Retina (tissue), 1 donor: ENCODE results near the gene RECQL.
A peak's percentile ranks its signal among the peaks of the same experiment; 100 is the strongest.

ENCODE experiments used
- DNase-seq: peaks from one replicate; pipeline ENCODE4 v3.0.0-alpha.2; 2016

RECQL gene, protein sequence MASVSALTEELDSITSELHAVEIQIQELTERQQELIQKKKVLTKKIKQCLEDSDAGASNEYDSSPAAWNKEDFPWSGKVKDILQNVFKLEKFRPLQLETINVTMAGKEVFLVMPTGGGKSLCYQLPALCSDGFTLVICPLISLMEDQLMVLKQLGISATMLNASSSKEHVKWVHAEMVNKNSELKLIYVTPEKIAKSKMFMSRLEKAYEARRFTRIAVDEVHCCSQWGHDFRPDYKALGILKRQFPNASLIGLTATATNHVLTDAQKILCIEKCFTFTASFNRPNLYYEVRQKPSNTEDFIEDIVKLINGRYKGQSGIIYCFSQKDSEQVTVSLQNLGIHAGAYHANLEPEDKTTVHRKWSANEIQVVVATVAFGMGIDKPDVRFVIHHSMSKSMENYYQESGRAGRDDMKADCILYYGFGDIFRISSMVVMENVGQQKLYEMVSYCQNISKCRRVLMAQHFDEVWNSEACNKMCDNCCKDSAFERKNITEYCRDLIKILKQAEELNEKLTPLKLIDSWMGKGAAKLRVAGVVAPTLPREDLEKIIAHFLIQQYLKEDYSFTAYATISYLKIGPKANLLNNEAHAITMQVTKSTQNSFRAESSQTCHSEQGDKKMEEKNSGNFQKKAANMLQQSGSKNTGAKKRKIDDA

DNA sequence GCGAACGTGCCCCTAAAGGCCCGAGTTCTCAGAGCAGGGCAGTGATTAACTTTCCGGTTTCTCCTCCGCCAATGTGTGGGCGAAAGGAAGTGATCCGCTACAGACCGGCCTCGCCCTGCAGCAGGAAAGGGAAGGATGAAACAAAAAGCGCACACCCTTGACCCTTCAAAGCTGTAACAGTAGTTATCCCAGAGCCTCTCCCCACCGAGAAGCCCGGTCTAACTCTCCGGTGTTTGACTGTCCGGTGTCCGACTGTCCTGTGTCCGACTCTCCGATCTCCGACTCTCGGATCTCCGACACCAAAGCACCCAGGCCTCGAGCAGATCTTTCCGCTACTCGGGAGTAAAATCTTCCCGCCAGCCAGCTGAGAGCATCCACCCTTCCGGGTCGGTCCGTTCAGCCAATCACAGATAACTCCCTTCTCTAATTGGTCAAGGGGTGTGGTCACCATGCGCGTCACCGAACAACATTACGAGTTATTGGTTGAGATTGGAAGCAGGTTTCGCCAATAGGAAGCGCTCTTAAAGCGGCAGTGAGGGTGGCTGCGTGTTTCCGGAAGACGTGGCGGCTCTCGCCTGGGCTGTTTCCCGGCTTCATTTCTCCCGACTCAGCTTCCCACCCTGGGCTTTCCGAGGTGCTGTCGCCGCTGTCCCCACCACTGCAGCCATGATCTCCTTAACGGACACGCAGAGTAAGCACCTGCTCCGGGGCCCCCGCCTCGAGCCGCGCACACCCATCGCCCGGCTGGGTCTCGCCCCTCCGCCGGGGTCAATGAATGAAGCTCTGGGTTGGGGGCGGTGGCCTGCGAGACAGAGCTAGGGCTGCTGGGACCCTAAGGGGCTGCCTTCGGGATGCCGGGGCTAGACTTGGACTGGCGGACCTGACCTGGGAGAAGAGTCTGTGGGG is at the start of gene RECQL, which contains the start of gene GOLT1B:
Gene RECQL, minus strand, starts transcription at position 378 of the 906 bp plus-strand sequence. CDS start 2,065 bp downstream, outside the sequence.
Gene GOLT1B, plus strand, starts transcription at position 532 of the 906 bp plus-strand sequence. Its CDS starts 135 bp downstream, at position 667.
- DNase-seq = peak; percentile 99

DNA sequence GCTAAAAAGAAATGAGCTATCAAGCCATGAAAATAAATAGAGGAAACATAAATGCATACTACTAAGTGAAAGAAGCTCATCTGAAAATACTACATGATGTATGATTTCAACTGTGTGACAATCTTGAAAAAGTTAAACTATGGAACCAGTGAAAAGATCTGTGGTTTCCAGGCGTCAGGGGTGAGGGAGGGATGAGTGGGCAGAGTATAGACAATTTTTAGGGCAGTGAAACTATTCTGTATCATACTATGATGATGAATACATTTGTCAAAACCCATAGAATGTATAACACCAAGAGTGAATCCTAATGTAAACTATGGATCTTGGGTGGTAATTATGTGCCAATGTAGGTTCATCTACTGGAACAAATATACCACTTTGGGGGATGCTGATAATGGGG is 46.0 kb upstream of the RECQL start:
- DNase-seq = no peak

DNA sequence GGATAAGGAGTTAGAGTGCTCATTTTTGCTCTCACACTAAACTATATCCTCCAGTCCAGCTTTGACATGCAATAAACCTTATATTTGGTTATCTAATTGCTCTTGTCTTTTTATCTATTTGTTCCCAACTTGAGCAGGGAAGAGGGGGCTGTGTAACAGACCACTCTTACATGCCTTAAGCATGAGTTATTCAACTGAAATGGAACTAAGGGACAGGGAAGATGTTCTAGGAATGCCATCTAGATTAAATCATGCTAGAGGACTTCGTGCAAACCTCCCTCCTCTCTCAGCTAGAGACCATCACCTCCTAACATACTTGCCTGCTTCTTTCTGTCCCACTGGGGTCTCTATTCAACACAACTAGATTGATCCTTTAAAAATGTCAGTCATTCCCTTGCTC is 45.3 kb upstream of the RECQL start:
- no peak for DNase-seq

DNA sequence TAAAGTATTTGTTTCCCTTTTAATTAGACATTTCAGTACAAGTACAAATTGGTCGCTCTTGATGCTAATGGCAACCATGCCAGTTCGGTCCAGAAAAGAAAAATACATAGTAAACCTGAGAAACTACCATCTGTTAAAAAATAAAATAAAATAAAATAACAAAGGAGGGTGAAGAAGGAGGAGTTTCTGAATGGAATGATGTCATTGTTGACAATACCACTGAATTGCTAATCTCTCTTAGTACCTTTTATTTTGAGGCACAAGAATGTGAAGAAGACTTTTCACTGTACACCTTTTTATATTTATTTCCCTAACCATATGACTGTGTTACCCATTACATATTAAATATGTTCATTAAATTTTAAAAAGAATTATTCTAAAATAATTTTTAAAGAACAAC is 44.1 kb upstream of the RECQL start:
- DNase-seq = no peak

DNA sequence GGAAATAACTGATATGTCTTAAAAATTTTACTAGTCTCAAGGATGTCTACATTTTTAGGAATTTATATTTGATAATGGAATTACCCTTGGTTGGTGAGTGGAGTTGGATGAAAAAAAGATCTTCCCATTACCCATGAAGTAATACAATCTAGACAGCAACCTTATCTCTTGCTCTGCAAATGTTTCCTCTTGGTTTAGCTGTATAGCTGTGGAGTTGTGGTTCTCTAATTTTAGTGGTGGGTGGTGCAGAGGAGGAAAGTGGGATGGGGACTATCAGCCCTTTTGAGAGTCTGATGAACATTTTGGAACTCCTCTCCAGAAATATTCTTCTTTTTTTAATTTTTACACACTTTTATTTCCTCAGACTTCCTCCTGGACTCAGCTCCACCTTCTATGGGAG is 41.7 kb upstream of the RECQL start:
- DNase-seq = no peak

DNA sequence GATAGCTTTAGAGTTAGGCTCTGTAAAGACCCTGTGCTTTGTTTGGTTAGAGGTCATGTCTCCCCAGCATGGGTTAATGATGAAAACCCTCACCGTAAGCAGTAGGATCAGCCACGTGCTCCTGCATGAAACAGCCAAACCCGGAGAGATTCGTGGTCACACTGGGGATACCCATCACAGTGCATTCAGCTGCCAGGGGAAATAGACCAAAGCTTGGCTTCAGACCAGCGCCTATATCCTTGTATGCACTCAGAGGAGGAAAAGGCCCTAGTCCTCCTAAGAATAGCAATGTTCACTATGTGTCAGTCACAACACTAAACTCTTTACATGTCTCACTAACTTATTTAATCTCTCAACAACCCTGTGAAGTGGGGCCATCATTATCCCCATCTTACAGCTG is 41.0 kb upstream of the RECQL start:
- no peak for DNase-seq

DNA sequence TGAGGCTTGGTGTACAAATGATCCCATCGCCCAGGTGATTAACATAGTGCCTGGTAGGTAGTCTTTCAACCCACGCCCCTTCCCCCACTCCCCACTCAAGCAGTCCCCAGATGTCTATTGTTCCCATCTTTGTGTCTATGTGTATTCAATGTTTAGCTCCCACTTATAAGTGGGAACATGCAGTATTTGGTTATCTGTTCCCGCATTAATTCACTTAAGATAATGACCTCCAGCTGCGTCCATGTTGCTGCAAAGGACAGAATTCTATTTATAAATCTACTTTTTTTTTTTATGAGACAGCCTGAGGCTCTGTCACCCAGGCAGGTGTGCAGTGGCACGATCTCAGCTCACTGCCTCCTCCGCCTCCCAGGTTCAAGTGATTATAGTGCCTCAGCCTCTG is 40.3 kb upstream of the RECQL start:
- DNase-seq = no peak

DNA sequence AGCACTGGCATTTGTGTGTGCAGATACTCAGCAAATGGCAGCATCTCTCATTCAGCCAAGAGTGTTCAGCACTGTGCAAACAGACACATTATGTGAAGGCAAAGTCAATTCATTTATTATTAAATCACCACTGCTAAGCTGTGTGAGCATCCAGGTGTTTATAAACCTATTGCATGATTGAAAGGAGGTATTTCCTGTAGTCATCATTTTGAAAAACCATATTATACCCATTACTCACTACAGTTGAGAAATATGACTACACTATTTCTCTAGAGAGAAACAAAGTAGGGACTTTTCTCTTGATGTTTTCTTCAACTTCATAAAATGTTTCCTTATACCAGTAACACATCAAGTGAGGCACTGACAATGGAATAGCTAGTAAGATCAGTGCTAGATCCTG is 38.4 kb upstream of the RECQL start:
- DNase-seq = no peak

DNA sequence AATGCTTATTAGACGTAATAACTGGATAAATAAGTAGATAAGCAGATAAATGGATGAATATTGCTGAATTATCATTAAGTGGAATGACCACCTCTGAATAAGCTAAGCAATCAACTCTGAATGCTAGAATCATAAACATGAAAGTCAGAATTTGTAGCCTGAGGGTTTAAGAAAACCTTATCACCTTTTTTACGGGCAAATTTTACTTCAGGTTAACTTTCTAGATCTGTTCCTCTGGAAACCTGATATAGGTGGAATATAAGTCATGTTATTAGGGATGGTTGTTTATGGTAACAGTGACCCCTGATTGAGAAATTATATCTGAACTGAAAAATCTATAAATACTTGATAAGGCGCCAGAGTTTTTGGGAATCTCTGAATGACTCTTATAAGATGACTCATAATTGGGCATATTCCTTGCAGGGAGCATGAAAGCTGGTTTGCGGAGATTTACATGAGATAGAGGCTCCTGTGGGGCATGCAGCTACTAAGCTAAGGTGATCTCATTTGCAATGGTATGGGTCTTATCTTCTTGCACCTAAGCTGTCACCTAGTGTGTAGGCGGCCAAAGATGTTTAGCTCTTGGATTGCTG is 36.7 kb upstream of the RECQL start:
- DNase-seq = no peak

DNA sequence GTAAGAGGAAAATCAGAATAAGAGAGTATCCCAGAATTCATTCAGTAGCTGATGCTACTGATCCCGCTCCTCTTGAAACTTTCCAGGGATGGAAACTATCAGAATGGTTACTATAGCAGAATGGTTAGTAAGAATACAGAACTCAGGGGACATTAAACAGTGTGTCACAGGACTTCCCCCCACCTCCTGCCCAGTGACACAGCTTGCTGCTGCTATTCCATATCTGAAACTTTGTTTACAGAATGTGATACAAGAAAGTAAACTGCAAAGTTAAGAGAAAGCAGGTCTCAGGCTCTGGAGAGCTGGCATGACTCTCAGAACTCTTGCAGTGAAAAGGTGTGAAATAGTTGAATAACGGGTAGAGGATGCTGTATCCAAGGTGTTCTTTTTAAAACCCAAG is 28.0 kb upstream of the RECQL start:
- DNase-seq = no peak

DNA sequence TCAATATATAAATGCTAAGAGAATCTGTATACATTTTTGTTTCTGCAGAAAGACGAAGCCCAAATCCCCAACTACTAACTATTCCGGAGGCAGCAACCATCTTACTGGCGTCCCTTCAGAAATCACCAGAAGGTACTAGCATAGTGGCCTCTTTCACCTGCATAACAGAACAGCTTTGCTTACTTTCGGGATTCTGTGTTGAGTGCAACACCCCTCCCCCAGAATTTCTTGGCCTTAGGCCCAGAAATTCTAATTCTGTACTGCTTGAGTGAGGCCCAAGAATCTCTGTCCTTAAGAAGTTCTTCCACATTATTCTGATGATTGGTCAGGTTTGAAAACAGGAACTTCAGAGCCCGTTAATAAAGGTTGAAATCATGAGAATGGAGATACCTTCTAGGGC is 27.5 kb upstream of the RECQL start:
- DNase-seq = no peak

DNA sequence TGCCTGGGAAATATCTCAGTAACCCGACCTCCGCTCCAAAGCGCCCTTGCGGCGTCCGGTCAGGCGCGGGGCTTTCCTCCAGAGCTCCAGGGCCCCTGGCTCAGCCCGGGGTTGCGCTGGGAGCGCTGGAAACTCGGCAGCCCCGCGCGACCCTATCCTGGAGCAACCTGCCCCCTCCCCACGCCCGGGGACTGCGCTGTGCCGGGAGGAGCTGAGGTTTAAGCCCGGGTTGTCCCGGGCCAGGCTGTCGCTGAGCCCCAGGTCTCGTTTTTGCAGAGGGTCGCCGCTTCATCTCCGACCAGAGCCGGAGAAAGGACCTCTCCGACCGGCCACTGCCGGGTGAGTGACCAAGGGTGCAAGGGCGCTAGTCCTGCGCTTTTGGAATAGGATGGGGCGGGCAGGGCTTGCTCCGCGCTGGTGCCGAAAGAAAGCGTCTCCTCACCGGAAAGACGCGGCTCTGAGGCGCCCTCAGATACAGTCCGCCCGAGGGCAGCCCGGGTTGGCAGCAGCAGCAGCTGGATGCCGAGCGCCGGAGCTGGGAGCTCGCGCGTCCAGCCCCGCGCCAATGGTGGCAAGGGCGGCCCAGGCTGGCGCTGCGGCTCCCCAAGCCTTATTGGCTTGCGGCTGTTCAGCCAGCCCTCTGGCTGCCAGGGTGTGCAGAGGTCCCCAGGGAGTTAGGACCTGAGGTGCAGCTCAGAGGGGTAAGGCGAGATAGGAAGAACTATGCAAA is 26.2 kb upstream of the RECQL start:
- DNase-seq = peak; percentile 86

DNA sequence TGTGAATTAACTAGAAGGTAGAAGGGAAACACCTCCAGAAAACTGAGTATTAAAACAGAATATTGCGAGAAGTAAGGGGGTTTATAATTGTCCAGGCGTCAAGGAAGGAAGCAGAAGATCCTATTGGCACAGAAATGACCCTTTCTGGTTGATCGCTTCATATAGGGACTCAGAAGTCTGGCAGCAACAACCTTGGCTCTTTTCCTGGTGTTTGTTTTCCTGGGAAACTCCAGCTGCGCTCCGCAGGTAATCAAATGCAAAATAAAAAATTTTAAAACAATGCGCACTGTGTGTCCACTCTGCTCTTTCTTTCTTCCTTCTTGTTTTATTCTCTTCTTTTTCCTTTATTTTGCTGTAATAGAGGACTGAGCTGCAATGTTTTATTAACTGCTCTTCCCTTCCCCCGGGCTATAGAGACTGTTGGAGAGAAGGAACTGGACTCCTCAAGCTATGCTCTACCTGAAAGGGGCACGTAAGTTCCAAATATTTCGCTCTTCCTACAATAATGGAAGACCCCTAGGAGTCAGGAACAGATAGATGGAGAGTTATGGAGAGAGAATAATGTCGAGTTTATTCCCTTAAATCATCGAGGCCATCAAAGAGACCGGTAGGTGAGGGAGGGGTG is 25.4 kb upstream of the RECQL start:
- DNase-seq = peak; percentile 19

DNA sequence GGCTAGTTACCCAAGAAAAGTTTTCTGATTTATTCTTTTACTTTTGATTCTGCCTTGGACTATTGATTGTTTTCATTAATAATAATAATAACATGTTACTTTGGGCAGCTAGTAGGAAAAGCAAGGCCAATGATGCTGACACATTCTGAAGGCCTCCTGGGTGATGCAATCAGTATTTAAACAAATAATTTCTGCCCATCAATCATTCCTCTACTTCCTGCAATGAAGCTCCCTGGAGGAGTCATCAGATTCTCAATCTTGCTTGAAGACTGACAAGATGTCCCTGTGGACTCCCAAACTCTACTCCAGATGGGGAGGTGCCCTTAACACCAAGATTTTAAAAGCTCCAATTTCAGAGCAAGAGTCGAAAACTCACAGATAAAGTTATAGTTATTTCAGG is 24.6 kb upstream of the RECQL start, which contains the start of gene SPX:
Gene SPX, plus strand, starts transcription at position 244 of the 400 bp plus-strand sequence. CDS start 177 bp downstream, outside the sequence.
- no peak for DNase-seq

DNA sequence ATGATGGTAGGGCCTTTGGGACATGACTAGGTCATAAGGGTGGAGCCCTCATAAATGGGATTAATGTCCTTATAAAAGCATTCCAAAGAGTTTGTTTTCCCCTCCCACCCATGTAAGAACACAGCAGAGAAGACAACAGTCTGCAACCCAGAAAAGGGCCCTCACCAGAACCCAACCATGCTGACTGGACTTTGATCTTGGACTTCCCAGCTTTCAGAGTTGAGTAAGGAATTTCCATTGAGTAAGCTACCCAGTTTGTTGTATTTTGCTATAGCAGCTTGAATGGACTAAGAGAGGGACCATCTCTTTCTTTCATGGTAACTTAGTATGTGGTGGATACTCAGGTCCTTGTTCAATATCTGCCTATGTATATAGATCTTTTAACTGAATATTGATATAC is 21.7 kb upstream of the RECQL start:
- no peak for DNase-seq

DNA sequence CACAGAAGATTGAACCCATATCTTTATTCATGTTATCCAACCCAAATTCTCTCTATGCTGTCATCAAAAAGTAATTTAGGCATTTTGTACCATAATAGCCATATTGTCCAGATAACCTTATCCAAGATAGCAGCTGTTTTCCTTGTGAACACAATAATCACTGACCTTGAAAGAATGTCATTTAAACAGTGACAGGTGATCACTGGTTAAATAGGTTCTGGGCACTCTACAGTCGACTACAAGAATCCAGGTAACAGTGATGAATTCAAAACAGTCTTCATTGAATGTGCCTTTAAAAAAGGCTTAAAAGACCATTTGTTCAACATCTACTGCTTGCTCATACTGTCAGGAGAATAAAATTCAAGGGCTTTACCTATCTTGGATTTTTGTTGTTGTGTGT is 20.1 kb upstream of the RECQL start:
- DNase-seq = no peak

DNA sequence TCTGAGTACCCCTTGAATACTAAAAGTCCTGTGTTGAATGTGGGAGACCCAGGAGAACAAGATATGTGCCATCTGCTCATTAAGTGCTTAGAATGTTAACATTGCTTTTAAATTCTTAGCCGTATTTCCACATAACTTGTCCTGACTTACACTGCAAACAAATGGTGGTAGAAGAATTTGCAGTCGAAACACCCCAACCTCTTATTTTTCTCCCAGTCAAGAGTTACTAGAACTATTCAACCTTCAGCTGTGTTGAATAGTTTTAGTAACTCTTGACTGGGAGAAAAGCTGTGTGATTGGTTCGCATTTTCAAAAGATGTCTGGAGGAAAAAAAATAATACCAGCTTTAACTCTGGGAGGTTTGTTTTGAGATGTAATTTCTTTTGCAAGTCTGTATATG is 17.0 kb upstream of the RECQL start:
- no peak for DNase-seq

DNA sequence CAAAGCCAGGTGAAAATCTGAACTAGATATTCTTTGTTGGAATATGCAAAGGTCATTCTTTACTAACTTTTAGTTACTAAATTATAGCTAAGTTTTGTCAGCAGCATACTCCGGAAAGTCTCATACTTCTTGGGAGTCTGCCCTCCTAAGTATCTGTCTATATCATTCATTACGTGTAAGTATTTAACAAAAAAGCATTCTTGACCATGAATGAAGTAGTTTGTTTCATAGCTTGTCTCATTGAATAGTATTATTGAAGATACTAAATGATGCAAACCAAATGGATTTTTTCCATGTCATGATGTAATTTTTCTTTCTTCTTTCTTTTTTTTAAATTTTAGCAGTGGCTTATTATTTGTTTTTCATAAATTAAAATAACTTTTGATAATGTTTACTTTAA is 14.8 kb upstream of the RECQL start:
- DNase-seq = no peak

DNA sequence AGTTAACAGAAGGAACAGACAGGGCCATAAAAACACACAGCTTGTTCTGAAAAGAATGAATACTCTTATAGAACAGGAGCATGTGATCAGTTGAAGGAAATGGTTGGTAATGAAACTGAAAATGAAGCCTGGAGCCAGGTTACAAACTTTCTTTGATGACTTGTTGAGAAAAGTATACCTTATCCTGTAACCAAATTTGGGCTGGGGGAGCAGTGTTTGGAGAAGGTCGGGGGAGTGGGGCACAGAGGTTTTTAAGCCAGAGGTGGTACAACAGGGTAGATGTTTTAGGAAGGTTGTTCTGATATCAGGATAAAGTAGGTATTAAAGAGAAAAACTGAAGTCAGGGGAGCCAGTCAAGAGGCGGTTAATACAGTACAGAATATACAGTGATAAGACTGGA is 8.3 kb upstream of the RECQL start:
- no peak for DNase-seq

DNA sequence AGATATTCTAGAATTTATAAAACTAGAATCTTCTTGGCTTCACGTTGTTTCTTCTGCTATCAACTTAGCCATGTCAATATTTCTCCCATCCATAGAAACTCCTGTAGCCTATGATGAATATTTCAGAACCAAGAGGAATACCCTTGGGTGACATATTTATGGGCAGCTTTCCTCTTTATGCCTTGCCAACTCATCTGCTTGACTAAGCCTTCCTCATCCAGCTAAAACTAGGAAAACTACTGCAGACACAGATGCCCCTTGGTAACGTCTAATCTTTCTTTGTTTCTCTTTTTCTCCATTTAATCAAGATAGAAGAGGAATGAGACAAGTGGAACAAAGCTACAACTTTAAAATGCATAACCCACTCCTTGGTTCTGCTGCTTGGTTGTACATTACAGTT is 6.4 kb upstream of the RECQL start:
- no peak for DNase-seq

DNA sequence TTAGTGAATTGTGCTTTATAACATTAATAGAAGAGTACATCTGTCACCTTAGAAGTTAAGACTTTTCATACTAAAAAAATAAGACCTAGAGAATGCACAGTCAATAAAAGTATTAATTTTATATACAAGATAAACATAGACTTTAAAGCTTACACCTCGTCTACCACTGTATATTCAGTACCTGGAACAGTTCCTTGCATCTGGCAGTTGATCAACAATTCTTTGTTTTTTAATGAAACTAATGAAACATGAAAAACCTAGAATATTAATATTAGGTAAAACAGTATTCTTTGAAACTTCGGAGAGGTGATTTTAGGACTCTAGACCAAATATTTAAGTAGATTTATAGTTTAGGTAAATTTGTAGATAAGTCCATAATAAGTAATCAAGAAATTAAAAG is 4.5 kb upstream of the RECQL start:
- no peak for DNase-seq

DNA sequence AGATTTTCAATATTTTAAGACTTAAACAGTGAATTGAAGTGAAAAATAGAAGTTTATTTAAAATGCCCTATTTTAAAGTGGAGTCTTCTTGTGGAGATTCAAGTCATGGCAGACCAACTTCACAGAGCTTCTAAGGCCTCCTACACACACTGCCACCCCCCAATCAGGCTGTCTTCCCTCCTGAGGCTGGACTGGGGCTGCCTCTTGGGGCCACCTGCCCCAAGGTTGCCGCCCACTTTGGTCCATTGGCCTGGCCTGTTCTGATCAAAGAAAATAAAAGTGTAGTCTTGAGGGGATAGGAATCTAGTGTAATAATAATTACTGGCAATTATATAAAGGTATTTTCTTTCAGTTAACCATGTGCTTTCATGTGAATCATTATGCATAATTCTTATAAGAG is 1.4 kb upstream of the RECQL start:
- peak; percentile 2 for DNase-seq
